NCI-H2196 treated with DMSO at 0.1 percent for 48 hours (cell line): ENCODE data around the gene SMIM35.

Experiments used
- DNase-seq: peaks from one replicate; lab custom pipeline; 2025; ENCODE audit not compliant: unreplicated experiment; lab: John Stamatoyannopoulos, UW

The SMIM35 gene

DNA sequence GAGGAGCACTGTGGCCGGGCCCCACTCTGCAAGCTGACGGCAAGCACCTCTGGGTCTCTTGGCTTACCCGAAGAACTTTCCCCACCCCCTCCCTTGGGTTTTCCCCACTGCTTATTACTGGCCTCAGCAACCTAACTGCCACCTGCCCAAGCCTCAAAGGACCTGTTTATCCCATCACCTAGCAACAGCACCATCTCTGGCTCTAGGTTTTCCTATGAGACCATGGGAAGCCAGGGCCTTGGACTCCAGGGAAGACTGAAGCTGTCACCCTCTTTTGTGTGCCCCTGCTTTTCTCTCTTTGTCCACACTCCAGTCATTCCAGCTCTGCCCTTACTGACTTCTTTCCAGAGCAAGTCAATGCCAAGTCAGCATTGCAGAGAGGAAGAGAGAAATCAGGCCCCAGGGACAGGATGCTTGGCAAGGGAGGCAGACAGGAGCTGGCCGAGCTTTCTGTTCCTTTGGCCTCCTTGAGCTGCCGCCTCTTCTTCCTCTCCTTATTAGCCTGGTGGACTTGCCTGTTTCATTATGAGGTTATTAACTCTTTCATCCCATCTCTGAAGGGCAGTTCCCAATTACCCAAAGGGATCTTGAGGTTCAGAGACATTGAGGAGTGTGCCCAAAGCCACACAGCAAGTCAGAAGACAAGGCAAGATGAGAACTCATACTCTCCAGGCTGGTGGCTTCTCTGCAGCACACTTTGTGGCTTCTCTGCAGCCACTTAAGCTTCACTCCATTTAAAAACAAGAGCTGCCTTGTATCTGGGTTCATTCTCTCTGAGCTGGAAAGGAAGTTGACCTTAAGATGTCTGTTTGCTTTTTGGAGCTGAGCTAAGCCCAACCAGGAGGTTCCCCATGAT is at the start of gene SMIM35:
Gene SMIM35, minus strand, starts transcription at position 51 of the 856 bp plus-strand sequence. CDS start 206 bp downstream, outside the sequence.
- peak; percentile 32 for DNase-seq

DNA sequence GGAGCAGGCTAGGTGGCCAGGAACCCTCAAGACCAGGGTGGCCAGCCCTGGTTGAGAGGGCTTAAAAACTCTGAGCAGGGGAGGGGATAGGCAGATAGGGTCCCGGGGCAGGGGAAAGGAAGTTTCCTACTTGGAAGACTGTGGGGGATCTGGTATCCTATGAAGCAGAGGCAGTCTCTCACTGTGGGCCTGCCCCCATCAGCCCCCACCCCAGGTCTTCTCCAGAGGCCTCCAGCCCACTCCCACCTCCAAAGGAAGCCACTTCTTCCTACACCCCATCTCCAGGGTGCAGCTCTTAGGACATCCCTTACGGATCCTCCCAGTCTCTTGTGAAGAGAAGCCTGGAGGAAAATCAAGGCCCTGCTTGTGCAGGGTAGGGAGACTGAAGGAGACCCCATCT is 49.6 kb upstream of the SMIM35 start:
- no peak for DNase-seq

DNA sequence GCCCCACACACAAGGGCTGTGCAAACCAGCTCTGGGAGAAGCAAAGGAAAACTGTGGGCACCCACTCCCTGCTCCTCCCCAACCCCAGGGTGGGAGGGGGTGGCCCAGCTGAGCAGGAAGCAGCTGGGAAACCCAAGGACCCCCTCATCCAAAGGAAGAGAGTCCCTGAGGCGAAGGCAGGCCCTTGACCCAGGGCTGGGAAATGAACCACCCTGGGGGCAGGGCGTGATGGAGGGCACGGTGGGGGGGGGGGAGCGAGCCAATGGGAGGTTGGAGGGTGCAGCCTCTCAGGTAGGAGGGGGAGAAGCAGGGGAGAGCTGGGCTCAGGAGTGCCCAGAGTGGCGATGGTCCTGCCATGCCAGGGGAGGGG is 49.0 kb upstream of the SMIM35 start:
- DNase-seq, result no peak

DNA sequence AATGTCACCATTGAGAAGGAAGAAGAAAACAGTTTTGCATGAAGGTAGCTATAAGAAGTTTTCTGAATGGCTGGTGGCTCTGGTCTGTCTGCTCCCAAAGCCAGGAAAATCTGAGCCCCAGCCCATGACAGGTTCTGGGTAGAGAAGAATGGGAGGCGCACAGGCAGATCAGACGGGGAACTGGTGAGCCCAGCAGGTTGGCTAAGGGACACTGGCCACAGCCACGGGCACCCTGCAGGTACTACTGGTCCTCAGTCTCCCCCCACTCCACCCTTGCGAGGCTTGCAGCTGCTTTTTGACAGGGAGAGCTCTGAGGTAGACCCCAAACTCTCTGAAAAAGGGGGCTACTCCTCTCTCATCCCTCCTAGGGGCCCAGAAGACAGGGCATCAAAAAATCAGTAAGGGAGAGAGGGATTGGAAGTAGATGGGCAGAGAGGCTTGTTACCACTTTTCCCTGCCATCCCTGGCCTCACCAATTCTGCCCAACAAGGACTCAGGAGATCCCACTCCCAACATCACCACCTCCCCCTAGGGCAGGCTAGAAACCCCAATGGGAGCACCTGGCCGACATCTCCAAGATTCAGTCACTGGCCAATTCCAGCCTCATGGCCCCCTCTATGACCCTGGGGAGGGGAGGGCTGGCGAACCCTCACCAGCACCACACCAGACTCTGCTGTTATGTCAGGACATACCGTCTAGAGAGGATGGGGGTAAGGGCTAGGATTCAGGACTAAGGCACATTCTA is 48.5 kb upstream of the SMIM35 start:
- no peak for DNase-seq

DNA sequence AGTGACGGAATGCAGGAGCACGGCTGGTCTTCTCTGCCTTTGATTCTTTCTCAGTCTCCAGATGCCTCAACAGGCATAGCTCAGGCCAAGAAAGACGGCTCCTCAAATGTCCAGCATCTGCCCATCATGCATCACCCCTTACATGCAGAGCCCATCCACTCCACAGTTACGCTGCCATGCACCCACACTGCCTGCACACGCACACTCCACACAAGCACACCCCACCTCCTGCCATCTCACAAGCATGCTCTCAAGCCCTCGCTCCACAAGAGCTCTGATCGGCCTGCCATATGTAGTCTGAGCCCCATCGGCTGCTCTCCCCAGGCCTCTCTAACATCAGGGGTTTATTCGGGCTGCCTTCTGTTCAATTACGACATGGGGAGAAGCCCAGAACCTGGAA is 47.1 kb upstream of the SMIM35 start:
- DNase-seq, result no peak

DNA sequence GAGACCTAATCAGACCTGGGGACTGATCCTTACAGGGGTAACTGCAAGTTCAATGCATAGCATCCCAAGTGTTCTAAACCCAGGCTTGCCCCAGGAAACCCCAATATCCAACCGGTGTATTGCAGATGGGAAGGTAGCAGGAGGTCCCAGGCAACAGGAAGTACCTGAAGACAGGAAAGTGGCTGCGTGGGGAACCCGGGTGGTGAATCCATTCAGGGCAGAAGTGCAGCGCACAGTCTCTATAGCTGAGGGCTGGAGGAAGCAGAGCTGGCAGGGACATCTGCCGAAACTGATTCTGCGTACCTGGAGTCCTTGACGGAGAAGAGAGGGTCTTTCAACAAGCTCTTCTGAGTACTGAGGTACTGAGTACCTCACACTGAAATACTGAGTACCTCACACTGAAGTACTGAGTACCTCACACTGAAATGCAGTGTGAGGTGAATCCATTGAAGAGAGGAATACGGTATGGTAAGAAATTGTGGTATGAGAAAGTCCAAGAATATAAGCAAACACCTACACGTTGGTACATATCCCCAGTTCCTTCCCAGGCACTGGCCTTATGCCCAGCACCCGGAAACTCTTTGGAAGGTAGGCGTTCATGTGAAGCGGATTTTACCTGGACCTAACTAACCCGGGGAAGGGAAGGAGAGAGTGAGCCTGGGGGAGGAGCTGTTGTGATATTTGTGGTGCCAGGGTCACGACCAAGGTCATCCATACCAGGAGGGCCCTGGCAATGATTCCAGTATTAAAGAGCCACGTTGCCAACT is 45.8 kb upstream of the SMIM35 start:
- DNase-seq, result no peak

DNA sequence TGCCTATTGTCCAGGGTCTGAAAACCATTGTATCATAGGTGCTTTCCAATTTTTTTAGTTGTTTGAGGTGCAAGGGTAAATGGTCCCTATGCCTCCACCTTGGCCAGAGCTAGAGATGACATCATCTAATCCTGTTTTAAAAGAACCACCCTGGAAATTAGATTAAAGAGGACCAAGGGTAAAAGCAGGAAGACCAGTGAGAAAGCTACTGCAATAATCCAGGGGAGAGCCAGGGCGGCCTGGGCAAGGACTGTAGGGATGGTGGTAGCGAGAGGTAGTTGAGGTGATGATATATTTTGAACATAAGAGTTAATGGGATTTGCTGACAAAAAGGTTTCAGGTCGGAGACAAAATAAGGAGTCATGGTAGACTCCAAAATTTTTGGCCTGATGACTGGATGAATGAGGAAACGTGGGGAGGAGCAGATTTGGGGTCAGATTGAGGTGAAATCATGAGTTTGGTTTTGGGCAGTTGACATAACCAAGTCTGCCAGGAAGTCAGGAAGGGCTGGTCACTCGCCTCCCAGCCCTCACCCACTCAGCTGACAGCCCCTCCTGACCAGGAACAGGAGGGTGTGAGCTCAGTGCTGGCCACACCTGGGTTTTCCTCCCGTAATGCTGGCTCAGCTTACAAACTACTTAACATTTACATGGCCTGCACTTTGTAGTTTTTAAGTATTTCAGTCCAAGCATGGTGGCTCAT is 42.9 kb upstream of the SMIM35 start:
- DNase-seq, result no peak

DNA sequence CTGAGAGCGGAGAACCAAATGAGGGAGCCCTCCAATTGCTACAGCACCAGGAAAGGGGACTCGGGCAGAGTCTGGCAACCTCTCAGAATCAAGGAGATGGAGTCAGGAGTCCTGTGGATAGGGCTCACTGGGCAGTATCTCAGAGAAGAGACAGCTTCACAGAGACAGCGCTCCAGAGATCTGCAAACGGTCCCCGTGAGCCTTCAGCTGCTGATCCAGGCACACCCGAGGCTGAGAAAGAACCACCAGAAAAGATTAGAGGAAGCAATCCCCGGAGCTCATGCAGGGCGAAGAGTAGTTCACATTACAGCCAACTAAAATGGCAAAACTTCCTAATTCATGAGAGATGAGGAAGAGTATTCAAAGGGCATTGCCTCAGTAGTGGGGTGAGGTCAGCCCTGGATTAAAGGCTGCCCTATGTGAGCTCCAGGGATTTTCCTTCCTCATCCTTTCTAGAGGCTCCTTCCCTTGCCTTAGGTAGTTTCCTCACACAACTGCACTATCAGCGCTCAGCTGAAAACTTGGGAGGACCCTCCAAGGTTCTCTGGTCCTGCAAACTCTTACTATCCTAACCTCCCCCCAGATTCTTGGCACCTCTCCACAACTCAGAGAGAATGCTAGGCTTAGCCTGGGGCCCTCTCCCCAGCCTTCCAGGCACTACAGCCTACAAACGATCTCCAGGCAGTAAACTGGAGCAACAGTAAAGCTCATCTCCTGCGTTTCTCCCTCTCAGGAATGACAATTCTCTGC is 42.1 kb upstream of the SMIM35 start:
- no peak for DNase-seq

DNA sequence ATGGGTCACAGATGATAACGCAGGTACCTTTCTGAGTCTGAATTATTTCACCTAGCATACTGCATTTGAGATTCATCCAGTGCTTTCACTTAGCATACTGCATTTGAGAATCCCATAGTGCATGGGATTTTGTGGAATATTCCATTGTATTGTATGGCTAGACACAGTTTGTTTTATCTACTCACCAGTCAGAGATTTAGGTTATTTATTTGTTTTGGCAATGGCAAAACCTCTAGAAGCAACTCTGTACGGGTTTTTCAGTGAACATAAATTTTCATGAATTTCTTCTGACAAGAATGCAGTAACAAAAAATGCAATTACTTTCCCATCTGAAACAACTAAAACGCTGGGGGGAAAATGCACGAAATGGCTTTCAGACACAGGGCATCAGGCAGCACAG is 41.5 kb upstream of the SMIM35 start:
- no peak for DNase-seq

DNA sequence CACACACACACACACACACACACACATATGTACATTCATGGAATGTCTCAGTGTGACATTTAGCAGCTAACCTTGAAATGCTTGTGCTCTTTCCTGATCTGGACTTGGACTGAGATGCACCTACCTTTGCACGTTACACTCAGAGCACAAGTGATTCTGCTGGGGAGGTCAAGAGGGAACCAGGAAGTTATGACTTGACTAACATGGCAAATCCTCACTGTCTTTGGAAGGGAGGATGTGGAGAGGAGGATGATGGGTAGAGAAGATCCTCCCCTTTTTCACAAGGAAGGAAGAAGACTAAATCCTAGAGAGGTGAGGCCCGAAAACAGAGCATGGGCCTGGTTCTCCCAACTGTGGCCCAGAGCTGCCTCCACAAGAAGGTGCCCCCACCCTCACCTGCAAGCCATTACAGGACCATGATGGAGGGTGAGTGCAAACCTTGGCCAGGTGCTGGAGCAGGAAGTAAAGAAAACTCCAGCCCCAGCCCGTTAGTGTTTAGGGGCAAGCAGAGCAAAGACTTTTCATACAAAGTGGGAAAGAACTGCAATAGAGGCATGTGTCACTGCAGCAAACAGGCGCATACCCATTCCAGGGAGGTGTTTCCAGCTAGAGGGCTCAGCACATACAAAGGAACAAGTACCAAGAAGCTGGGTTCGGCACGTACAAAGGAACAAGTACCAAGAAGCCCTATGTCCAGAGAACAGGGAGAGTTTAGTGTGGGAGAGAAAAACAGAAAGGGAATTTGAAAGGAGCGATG is 39.5 kb upstream of the SMIM35 start:
- DNase-seq, result no peak

DNA sequence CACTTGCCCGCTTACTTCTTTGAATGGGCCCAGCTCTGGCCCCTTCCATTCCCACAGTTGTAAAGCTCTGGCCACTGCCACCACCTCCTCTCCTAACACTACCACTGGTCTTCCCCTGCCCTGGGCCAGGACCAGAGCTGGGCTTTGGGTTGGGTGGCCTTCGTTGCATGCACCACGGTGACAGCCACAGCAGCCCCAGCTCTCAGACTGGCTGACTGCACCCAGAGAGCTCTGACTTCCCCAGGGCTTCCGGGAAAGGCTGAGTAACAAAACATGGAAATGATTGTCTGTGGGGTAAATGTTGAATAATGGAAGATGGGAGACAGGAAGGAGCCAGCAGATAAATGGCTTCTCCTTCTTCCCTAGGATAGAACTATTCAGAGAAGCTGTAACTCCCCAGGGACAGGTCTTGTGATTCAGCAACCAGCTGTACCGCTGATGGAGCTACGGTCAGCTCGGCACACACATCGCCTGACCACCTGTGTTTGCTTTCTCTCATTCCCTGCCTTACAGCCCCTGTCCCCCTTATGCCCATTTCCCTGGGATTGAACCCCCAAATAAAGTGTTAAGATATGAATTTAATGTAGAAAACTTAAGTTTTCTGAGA is 38.3 kb upstream of the SMIM35 start:
- no peak for DNase-seq

DNA sequence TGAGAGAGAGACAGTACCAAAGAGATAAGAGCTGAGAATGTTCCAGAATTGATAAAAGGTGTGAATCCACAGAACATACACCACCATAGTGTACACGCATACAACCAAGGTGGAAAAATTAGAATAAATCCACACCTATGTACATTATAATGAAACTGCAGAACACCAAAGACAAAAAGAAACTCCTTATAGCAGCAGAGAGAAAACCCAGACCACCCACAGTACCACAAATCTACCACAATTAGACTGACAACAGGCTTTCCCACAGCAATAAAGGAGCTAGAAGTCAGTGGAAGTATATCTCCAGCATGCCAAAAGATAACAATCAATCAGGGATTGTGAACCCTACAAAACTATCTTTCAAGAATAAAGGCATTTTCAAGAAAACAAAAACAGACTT is 34.0 kb upstream of the SMIM35 start:
- DNase-seq, result no peak

DNA sequence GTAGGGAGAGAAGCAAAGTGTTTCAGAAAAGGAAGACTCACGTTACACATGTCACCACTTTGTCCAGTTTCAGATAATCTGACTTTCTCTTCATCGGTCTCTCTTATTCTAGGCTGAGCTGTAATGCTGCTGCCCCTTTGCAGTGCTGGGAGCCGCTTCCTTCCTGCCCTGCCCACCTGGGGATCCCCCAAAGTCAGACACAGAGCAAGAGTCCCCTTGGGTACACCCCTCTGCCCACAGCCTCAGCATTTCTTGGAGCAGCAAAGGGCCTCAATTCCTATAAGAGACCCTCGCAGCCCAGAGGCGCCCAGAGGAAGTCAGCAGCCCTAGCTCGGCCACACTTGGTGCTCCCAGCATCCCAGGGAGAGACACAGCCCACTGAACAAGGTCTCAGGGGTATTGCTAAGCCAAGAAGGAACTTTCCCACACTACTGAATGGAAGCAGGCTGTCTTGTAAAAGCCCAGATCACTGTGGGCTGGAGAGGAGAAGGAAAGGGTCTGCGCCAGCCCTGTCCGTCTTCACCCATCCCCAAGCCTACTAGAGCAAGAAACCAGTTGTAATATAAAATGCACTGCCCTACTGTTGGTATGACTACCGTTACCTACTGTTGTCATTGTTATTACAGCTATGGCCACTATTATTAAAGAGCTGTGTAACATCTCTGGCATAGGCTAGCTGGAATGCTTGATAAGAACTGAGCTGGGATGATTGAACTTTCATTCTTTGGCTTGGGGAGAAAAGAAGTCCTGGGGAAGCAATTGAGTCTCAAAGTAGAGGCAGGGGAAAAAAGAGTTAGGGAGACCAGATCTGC is 31.2 kb upstream of the SMIM35 start:
- DNase-seq, result no peak

DNA sequence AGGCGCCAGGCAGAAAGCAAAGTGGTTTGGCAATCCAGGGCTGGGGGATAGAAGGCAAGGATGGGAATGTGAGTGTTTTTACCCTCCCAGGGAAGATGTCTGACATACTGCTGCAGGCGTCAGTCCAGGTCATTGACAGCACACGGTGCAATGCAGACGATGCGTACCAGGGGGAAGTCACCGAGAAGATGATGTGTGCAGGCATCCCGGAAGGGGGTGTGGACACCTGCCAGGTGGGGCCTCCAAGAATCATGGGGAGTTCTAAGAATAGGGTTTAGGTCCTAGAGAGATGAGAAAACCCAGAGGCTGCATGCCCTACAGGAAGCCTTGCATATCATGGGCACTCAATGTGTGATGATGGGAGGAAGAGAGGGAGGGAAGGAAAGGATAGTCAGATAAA is 28.3 kb upstream of the SMIM35 start:
- DNase-seq, result no peak

DNA sequence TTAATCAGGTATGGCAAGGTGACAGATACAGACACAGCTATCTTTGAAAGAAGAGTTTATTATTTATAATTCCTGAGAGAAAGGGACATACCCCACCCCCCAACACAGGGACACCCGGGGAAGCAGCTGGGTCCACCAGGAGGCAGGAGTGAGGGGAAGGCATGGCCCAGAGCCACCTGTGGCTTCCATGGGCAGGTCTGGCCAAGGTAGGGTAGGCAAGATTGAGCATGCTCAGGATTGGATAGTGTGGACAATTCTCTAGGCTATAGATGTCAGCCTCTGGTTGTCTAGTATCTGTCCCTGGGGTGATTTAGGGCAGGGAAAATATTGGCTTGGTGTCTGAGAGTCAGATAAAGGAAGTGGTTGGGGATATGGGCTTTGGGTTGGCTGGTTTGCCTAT is 27.5 kb upstream of the SMIM35 start:
- no peak for DNase-seq

DNA sequence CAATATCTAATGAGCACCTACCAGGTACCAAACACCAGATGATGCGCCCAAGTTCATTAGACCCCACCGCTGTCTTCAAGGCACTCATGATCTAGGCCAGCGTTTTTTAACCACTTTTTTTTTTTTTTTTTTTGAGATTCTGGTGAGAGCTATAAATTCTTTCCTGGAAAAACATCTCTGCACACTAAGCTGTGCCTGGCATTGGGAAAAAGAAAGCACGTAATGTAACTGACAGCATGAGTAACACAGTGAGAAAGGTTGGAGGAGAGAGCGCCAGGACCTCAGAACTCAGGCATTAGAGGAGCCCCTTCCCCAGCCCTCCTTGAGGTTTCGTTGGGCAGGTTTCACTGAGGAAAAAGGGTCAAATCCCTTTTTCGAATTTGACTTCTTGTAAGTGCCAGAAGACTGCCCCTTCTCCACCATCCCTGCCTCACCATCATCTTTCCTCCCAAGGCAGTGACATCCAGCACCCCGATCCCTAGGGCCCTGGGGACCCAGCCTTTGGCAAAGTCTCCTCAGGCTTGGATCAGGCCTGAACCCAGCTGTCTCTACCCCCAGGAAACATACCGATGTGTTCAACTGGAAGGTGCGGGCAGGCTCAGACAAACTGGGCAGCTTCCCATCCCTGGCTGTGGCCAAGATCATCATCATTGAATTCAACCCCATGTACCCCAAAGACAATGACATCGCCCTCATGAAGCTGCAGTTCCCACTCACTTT is 26.1 kb upstream of the SMIM35 start:
- no peak for DNase-seq

DNA sequence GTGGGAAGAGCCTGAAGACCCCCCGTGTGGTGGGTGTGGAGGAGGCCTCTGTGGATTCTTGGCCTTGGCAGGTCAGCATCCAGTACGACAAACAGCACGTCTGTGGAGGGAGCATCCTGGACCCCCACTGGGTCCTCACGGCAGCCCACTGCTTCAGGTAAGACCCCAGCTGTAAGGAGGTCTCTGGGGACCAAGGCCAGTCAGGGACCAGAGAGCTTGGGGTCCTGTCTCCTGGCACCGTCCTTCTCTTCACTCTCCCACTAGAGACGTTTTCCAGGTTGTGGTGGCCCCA is 24.9 kb upstream of the SMIM35 start:
- DNase-seq, result no peak
